Activated gamma-delta T cell (primary cell): Measurements from ENCODE around the gene SOBP.

Source experiments
- DNase-seq: peaks from one replicate; lab custom pipeline; 2025; lab: John Stamatoyannopoulos, UW

Gene SOBP

GRCh38 chr6:107523054-107523791 is 33.3 kb downstream of the SOBP start:
- no peak for DNase-seq

DNA sequence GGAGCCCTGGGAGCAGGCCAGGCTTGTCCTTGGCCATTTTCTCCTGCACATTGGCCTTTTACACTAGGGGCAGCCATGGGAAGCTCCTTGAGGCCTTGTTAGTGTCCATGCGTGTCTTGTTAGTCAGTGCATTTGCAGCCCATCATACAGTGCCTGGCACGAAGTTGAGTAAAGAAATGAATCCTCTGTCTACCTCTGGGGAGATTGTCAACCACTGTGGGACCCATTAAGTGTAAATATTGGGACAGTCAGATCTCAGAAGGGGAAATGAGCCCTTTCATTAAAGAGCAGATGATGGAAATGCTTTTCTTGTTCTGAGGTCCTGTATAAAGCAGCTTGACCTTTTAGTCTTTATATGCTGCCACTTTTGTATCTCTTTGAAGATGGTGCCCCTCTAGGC is 33.9 kb downstream of the SOBP start:
- DNase-seq, result no peak

DNA sequence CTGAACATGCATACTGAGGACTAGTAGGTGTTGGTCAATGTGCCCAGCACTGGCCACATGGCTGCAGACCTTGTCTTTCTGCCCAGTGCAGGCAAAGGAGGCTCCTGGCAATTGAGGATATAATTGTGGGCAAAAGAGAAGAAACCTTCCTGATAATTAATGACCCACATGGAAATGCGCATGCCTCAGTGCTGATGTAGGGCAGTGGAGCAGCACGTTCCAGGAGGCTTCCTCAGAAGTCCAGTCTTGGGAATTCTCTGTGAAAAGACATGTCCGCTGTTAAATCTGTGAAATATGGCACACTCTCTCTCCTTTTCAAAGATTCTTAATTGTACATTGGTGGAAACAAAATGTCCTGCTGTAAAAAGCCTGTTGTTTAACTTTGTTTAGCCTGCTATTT is 34.7 kb downstream of the SOBP start:
- no peak for DNase-seq

DNA sequence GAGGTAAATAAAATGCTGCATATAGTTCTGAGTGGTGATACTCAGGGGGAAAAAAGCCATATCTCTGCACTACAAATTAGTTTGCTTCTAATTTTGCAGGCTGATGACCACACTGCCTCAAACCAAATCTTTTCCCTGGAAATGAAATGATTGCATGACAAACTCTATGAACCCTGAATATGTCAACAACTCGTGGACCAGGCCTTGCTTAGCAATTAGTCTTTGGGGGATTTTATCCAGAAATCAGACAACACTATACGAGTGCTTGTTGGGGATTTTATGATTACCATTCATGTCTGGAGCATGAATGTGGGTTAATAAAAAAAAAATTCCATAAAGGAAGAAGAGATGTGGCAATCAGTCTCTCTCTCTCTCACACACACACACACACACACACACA is 42.0 kb downstream of the SOBP start:
- DNase-seq, result no peak

DNA sequence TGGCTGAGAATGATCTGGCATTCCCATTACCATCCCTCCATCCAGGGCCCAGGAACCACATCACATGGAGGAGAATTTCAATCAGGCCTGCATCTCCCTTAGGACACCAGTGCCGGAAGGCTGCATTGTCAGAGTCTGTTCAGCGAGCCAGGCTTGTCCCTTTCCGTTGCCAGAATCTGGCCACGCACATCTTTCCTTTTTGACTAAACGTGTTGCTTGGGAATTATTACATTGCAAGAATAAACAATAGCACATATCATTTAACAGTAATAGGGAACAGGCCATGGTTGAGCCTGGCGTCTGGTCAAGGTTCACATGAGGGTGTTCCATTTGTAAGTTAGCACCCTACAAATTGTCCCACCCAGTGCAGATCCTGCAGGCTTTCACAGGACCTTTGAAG is 42.8 kb downstream of the SOBP start:
- DNase-seq, result no peak

DNA sequence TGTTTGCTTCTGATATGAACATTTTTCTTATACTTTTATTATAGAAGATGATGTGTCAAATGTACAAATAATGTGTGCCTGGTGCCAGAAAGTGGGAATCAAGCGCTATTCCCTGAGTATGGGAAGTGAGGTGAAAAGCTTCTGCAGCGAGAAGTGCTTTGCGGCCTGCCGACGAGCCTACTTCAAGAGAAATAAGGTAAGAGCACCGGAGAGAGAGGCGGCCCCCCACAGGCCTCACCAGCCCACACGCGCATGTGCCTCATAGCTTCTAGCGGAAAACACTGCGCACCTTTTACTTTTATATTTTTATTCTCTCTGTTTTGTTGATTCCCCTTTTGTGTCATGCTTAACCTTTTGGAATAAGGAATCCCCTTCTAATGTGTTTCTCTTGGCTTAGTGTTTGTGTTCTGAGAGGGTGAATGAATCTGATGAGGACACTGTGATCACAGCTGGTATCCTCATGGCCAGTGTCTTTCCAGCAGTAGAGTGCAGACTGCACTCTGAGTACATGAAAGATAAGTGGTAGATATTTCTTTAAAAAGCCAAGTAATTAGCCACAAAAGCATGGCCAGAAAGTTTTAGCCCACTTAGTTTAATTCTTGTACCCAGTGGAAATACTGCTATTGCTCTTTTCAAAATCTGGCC is 43.6 kb downstream of the SOBP start:
- no peak for DNase-seq

DNA sequence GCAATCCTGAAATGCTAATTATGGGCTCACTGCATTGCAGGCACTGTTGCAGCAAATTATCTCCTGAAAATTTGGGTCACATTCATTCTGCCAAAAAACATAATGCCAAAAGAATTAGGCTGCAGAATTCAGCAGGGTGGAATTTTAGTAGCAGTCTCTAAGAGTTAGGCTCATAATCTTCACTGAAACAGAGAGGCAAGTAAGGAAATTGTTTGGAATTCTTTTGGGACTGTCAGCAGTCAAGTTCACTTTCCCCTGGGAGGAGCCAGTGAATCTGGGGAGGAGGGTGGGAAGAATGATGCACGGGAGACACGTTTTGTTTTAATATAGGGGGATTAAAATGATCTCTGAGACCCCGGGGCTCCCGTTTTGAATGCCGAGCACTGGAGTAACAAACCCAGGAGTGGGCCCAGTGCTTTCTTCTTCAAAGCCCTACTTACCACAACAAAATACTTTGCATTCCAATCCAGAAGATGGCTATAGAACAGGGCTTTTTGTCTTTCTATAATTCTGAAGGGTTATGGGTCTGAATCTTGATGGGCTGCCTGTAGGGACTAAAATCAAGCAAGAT is 44.7 kb downstream of the SOBP start:
- DNase-seq, result no peak

- DNase-seq, result no peak
Measured at GRCh38 chr6:107535626-107536025, 45.7 kb downstream of the SOBP start.

- DNase-seq, result no peak
Measured at GRCh38 chr6:107536180-107536961, 46.5 kb downstream of the SOBP start.

DNA sequence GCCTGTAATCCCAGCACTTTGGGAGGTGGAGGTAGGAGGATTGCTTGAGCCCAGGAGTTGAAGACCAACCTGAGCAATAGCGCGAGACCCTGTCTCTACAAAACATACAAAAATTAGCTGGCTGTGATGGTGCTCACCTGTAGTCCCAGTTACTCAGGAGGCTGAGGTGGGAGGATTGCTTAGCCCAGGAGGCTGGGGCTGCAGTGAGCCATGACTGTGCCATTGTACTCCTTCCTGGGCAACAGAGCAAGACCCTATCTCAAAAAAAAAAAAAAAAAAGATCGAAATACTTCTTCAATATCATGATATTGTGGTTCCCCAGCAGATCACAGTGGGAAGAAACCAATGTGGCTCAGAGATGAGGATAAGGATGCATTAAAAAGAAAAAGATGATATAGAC is 47.6 kb downstream of the SOBP start:
- no peak for DNase-seq

DNA sequence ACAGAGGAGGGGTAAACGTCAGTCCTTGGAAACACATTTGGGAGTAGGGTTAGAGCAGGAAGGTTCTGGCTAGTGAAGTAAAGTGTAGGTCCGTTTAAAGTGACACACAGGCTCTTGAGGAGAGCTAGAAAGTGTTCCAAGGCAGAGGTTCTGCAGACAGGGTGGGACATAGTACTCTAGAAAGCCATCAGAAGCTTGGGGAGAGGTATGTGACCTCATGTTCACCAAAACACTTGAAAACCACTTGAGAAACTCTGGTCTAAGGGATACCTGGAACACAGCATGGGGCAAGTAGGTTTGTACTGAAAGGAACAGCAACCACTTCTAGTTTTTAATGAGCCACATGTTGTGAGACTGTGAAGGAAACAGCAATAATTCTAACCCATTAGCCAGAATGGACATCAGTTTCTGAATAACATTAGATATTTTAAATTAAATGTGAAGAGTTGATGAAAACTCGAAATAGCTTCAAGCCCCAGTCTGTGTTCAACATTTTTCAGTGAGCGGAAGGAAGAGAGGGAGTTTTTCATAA is 49.0 kb downstream of the SOBP start:
- no peak for DNase-seq

GRCh38 chr6:107539409-107539808 is 49.5 kb downstream of the SOBP start:
- no peak for DNase-seq

DNA sequence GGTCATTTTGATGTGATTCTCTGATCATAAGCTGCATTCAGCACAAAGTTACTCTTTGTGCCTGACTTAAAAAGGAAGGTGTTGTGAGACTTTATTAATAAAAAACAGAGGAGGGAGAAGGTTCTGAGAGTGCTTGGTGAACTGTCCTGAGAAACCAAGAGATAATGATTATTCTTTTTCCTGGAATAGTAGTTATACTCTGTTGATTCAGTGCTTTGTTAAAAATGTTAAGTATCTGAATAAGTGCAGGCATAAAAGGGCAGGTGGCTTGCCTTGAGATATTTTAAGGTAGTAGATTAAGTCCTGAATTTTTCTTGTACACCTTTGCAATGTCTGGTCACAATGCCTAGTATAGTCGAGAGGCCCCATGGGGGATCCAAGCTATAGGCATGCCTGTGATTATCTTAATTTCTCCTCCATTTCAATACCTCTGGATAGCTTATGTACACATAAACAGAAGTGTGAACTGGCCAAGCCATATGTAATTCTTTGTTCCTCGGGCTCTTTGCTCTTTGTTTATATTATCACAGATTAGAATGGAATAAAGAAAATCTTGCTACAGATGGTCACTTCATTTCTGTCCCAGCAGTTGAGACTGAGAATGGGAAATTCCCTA is 50.0 kb downstream of the SOBP start:
- DNase-seq, result no peak

- DNase-seq, result no peak
Measured at GRCh38 chr6:107540465-107540857, 50.5 kb downstream of the SOBP start.

DNA sequence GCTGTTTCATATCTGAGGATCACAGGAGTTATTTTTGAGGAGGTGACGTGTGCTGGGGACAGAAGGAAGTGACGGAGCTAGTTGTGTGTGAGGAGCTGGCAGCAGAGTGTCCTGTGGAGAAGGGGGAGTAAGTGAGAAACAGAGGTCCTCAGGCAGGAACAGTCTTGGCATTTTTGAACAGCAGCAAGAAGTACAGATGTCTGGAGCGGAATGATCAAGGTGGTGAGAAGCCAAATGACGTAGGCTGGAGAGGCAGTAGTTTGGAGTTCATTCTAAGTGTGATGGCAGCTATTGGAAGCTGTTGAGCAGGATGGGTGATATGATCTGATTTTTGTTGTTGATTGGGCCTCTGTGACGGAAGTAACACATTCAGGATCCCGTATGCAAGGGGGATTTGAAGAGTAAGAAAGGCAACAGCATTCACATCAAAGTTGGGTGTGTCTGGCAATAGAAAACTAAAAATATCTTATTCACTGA is 52.3 kb downstream of the SOBP start:
- DNase-seq, result no peak

GRCh38 chr6:107543088-107543487 is 53.2 kb downstream of the SOBP start:
- no peak for DNase-seq

GRCh38 chr6:107543567-107543966 is 53.6 kb downstream of the SOBP start:
- DNase-seq, result no peak

DNA sequence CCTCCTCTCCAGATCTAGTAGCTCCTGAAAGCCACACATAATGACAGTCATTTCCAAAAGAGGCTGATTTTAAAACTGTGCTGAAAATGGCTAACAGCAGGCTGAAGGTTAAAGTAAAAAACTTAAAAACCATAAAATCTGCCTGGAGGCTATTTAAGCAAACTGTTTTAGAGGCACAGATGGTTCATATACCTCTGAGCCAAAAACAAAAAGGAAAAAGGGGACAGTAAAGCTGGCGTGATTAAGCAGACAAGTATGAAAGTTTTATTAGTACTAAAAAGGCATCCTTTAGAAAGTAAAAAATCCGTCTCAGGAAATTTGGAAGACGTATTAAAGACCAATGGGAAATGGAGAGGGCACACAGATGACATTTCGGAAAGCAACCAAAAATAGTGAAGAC is 55.8 kb downstream of the SOBP start:
- no peak for DNase-seq

DNA sequence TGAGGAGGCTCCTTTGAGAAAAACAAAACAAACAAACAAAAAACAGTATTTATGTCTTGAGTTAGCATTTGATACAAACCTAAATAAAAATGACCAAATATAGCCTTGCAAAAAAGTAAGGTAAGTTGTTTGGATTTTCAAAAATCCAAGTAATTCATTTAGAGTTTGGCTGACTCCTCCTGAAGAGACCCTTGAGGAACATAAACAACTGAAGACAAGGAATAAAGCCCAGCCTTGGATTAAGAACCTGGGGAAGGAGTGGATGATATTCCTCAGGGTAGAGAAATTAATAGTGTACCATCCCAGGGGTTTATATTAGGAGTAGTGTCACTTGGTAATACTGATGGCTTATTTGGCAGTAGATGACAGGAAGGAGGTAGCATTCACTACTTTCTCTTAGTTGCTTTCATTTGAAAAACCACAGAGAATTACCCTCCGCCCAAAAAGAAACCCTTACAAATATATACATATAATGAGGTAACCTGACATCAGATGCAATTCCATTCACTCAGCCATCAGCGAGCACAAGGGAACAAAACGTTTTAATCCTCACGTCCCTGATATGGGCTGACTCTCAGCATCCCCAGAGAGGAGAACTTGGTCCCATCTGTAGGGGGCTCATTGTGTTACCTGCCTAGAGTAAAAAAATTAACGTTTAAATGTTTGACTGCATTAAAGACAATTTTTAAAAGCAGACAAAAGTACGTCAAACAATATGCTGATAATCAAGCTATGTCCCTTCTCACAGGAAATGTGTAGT is 57.0 kb downstream of the SOBP start:
- no peak for DNase-seq

DNA sequence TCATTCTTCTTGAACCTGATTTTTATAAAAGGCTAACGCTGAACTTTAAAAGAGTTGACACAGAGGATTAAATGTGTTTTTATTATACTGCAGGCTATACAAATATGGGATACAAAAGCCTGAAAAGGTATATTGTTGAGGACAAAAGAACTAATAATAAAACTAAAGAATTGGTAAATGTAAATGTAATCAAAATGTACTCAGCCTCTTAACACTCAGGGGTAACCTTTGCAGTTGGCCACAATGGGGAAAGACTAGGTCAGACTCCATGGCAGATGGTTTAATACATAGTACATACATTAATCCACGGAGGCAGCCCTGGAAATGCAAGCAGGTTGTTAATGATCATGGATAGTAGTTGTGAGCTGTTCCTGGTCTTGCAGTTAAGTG is 57.5 kb downstream of the SOBP start:
- DNase-seq, result no peak

- no peak for DNase-seq
Measured at GRCh38 chr6:107550241-107550840, 60.4 kb downstream of the SOBP start.
